GM23338 (cell line): ENCODE data around the gene EXOSC3. TPM values are rescaled to one million over a fixed set of nuclear protein-coding genes. Genes with fewer than 3 reads are reported as not detected.
A peak's percentile ranks its signal among the peaks of the same experiment; 100 is the strongest.

Experiments used
- ATAC-seq: fragments of 200-7000 bp; cut with Tn5 transposase; 3 replicates; pipeline ENCODE4 v1.9.1; 2020
- DNase-seq: peaks from one replicate; pipeline ENCODE4 v3.0.0-alpha.2; 2015; ENCODE audit warnings: low spot score
- H2AFZ ChIP-seq: fragments of 200-600 bp; sonication (generic); 2 replicates; pipeline ENCODE4 v1.8.0; 2016; ENCODE audit warnings: antibody characterized with exemption, mild to moderate bottlenecking, moderate library complexity
- H3F3A ChIP-seq: fragments of 200-600 bp; sonication (generic); replicated peaks from 2 replicates; pipeline ENCODE4 v1.8.0; 2017; ENCODE audit warnings: antibody characterized with exemption, mixed run types, low read depth
- H3K27ac ChIP-seq: fragments of 200-600 bp; sonication (generic); 2 replicates; pipeline ENCODE4 v1.6.1; 2016; ENCODE audit warnings: low read depth
- H3K27me3 ChIP-seq: fragments of 200-600 bp; sonication (generic); 2 replicates; pipeline ENCODE4 v1.8.0; 2016; ENCODE audit warnings: mild to moderate bottlenecking, mixed run types, moderate library complexity; ENCODE audit not compliant: insufficient read depth
- H3K36me3 ChIP-seq: fragments of 200-600 bp; sonication (generic); 2 replicates; pipeline ENCODE4 v1.8.0; 2016; ENCODE audit warnings: mild to moderate bottlenecking; ENCODE audit not compliant: insufficient read depth
- H3K4me1 ChIP-seq: fragments of 200-600 bp; sonication (generic); 2 replicates; pipeline ENCODE4 v1.8.0; 2016; ENCODE audit warnings: mild to moderate bottlenecking, moderate library complexity; ENCODE audit not compliant: insufficient read depth
- H3K4me2 ChIP-seq: fragments of 200-600 bp; sonication (generic); 2 replicates; pipeline ENCODE4 v1.7.1; 2017; ENCODE audit warnings: mixed run types
- H3K4me3 ChIP-seq: fragments of 200-600 bp; sonication (generic); 2 replicates; pipeline ENCODE4 v1.6.1; 2016; ENCODE audit warnings: mixed run types
- H3K79me2 ChIP-seq: fragments of 200-600 bp; sonication (generic); replicated peaks from 2 replicates; pipeline ENCODE4 v1.8.0; 2017; ENCODE audit warnings: mild to moderate bottlenecking; ENCODE audit not compliant: insufficient read depth
- H3K9me2 ChIP-seq: fragments of 200-600 bp; sonication (generic); 2 replicates; pipeline ENCODE4 v1.8.0; 2017; ENCODE audit not compliant: insufficient read depth
- H4K20me1 ChIP-seq: fragments of 200-600 bp; sonication (generic); replicated peaks from 2 replicates; pipeline ENCODE4 v1.8.0; 2017; ENCODE audit warnings: mild to moderate bottlenecking; ENCODE audit not compliant: insufficient read depth
- H3K27ac Mint-ChIP-seq: 2 replicates; pipeline ENCODE4 v1.8.0; 2020; ENCODE audit warnings: inconsistent platforms, mild to moderate bottlenecking, moderate library complexity, mixed read lengths
- H3K27me3 Mint-ChIP-seq: 3 replicates; pipeline ENCODE4 v1.8.0; 2022; ENCODE audit warnings: low read depth, mild to moderate bottlenecking, moderate library complexity, mixed read lengths, inconsistent platforms; ENCODE audit not compliant: insufficient read depth, poor library complexity
- H3K36me3 Mint-ChIP-seq: 3 replicates; pipeline ENCODE4 v1.8.0; 2021; ENCODE audit warnings: low read depth, mild to moderate bottlenecking, inconsistent platforms, moderate library complexity, mixed read lengths
- H3K4me1 Mint-ChIP-seq: 3 replicates; pipeline ENCODE4 v1.8.0; 2020; ENCODE audit warnings: mild to moderate bottlenecking, inconsistent platforms, mixed read lengths
- H3K4me3 Mint-ChIP-seq: 3 replicates; pipeline ENCODE4 v1.8.0; 2021; ENCODE audit warnings: moderate library complexity, mild to moderate bottlenecking, inconsistent platforms, mixed read lengths
- H3K9me3 Mint-ChIP-seq: 3 replicates; pipeline ENCODE4 v1.8.0; 2020; ENCODE audit warnings: moderate library complexity, mild to moderate bottlenecking, inconsistent platforms, mixed read lengths
- CREB1 ChIP-seq: fragments of 250-450 bp; sonication (Bioruptor Pico); IDR thresholded peaks from 2 replicates; pipeline ENCODE4 v1.5.0; 2020; ENCODE audit warnings: low read depth, mild to moderate bottlenecking, moderate library complexity
- CTCF ChIP-seq, 2 experiments: fragments of 200-600 bp in 1 of 2; sonication (generic) in 1 of 2; conservative IDR thresholded peaks; 2 replicates each; pipeline versions ENCODE4 v1.5.1 to v1.6.1; 2016 to 2017; ENCODE audit warnings: antibody characterized with exemption in 2 of 2, low read depth in 2 of 2, mild to moderate bottlenecking in 2 of 2, moderate library complexity in 1 of 2
- EZH2 ChIP-seq: fragments of 200-600 bp; sonication (generic); IDR thresholded peaks from one replicate; pipeline ENCODE4 v1.8.0; 2017; ENCODE audit warnings: antibody characterized with exemption, mild to moderate bottlenecking, low read depth; ENCODE audit not compliant: unreplicated experiment
- EZH2phosphoT487 ChIP-seq: fragments of 200-600 bp; sonication (generic); IDR thresholded peaks from one replicate; pipeline ENCODE4 v1.8.1; 2018; ENCODE audit warnings: antibody characterized with exemption; ENCODE audit not compliant: unreplicated experiment
- JUNB ChIP-seq: IDR thresholded peaks from one replicate; pipeline ENCODE4 v1.6.1; 2016; ENCODE audit warnings: antibody characterized with exemption; ENCODE audit not compliant: unreplicated experiment
- NANOG ChIP-seq: IDR thresholded peaks from 2 replicates; pipeline ENCODE4 v1.6.1; 2016; ENCODE audit warnings: antibody characterized with exemption, borderline replicate concordance
- REST ChIP-seq: IDR thresholded peaks from one replicate; pipeline ENCODE4 v1.6.1; 2018; ENCODE audit warnings: antibody characterized with exemption; ENCODE audit not compliant: unreplicated experiment
- STAT1 ChIP-seq: IDR thresholded peaks from one replicate; pipeline ENCODE4 v1.6.1; 2016; ENCODE audit warnings: antibody characterized with exemption; ENCODE audit not compliant: unreplicated experiment
- ZNF331 ChIP-seq: fragments of 250-450 bp; sonication (Bioruptor Pico); IDR thresholded peaks from 2 replicates; pipeline ENCODE4 v1.5.0; 2020; ENCODE audit warnings: low read depth, mild to moderate bottlenecking, moderate library complexity
- polyA plus RNA-seq: library from polyadenylated mRNA; unstranded; fragments of >200 nt; fragmentation: Nextera tagmentation; extraction: Ambion mirVana; gene quantifications from 2 replicates; pipeline ENCODE4 v1.2.1, GENCODE V29; 2016
- total RNA-seq: library from RNA; depleted of rRNA; stranded (reverse); fragments of >200 nt; shearing (Covaris generic); gene quantifications from 2 replicates; pipeline ENCODE4 v1.2.3, GENCODE V29; 2014

Gene EXOSC3
- total and polyA plus RNA-seq, 2 experiments from 2014 or later: 62.3 to 149 TPM

- no peak overlapping the region for H3K27ac Mint-ChIP-seq
- peaks cover 1% of the 10 kb centered on the region for H3K27me3 Mint-ChIP-seq
- Histone ChIP-seq H4K20me1 (no peaks in the 10 kb centered on the region), H3K4me2 (no peak overlapping the region), H3K36me3 (no peaks in the 10 kb centered on the region), H3K27me3 (no peaks in the 10 kb centered on the region), H3K4me3 (no peak overlapping the region), H3K27ac (no peak overlapping the region), H3K9me2 (no peaks in the 10 kb centered on the region), H3K4me1 (no peaks in the 10 kb centered on the region), H2AFZ (peak overlapping the region; percentile 87), H3F3A (no peaks in the 10 kb centered on the region), H3K79me2 (no peaks in the 10 kb centered on the region)
- H3K9me3 Mint-ChIP-seq: no peaks in the 10 kb centered on the region
- ATAC-seq (peak; percentile 89), DNase-seq (peak; percentile 82)
- TF ChIP-seq CTCF (conservative IDR thresholded peaks at IDR 0.05; ENCODE audit: low read depth in 2 of 2) (peak; percentile 89 to 93), CREB1 (CRISPR knock-in tag) (no peak), STAT1 (no peak)
- H3K36me3 Mint-ChIP-seq: no peaks in the 10 kb centered on the region
- H3K4me3 Mint-ChIP-seq: no peak overlapping the region
- no peaks in the 10 kb centered on the region for H3K4me1 Mint-ChIP-seq
Observed at GRCh38 chr9:37747271-37747753, 37.6 kb downstream of the EXOSC3 start.

- Histone ChIP-seq H3K4me3 (no peak overlapping the region), H3K4me1 (no peaks in the 10 kb centered on the region), H4K20me1 (no peaks in the 10 kb centered on the region), H3K36me3 (no peaks in the 10 kb centered on the region), H2AFZ (peak overlapping the region; percentile 66), H3K27ac (no peak overlapping the region), H3K4me2 (no peak overlapping the region), H3K27me3 (no peaks in the 10 kb centered on the region), H3K79me2 (no peaks in the 10 kb centered on the region), H3F3A (no peaks in the 10 kb centered on the region), H3K9me2 (no peaks in the 10 kb centered on the region)
- H3K9me3 Mint-ChIP-seq: no peaks in the 10 kb centered on the region
- H3K27me3 Mint-ChIP-seq: peaks cover 1% of the 10 kb centered on the region
- no peaks in the 10 kb centered on the region for H3K36me3 Mint-ChIP-seq
- DNase-seq (no peak), ATAC-seq (no peak; the same call in 2 of the 3 replicates)
- no peak overlapping the region for H3K4me3 Mint-ChIP-seq
- peaks cover 2% of the 10 kb centered on the region; the same call in 1 of the 3 replicates for H3K4me1 Mint-ChIP-seq
- H3K27ac Mint-ChIP-seq: no peak overlapping the region
- TF ChIP-seq EZH2: no peak
- TF ChIP-seq JUNB: no peak
- TF ChIP-seq NANOG: no peak
- TF ChIP-seq EZH2phosphoT487: no peak
- TF ChIP-seq ZNF331 (CRISPR knock-in tag): no peak
- no peak for TF ChIP-seq REST
- TF ChIP-seq CTCF (conservative IDR thresholded peaks at IDR 0.05; ENCODE audit: low read depth in 2 of 2): no peak
Observed at GRCh38 chr9:37746448-37747270, 38.2 kb downstream of the EXOSC3 start.
